ENCODE measurements around the gene CCDC126. TPM values are rescaled to one million over a fixed set of nuclear protein-coding genes. Genes with fewer than 3 reads are reported as not detected.

Gene CCDC126
- total RNA-seq, 1 donor = 5.1 TPM

Small RNA genes lying within 50 kb of the gene (small RNA-seq; reads per million reads assigned to genes)
- not detected for gene AC006026.2

Other genes with a start within 250 kb of the CCDC126 start
- gene IGF2BP3, start 126.9 kb upstream of the CCDC126 start, total RNA-seq = 6.7 TPM
- gene TRA2A, start 65.4 kb upstream of the CCDC126 start, total RNA-seq = 30.2 TPM
- 11.6 TPM for gene FAM221A, start 82.8 kb downstream of the CCDC126 start, total RNA-seq
- gene STK31, start 112.8 kb downstream of the CCDC126 start, total RNA-seq = under 0.01 TPM